Transverse colon (tissue), 4 donors: ENCODE results near the gene MISP3. TPM values are rescaled to one million over a fixed set of nuclear protein-coding genes. Genes with fewer than 3 reads are reported as not detected.
"Not testable (repeated sequence)": the region's sequence is repeated elsewhere in the genome, so short reads cannot be mapped to it uniquely, and the experiment has no call there.

Experiments
- DNase-seq: peaks from one replicate; pipeline ENCODE4 v3.0.0-alpha.2; 2019
- H3K27ac ChIP-seq, 4 donors: fragments of 200-600 bp; sonication (generic); 2 replicates each; pipeline ENCODE4 v1.5.1; 2016 to 2018; ENCODE audit warnings: inconsistent platforms in 4 of 4
- H3K27me3 ChIP-seq: fragments of 200-600 bp; sonication (generic); 2 replicates; pipeline ENCODE4 v1.5.1; 2017; ENCODE audit warnings: inconsistent platforms
- H3K36me3 ChIP-seq, 4 donors: fragments of 200-600 bp; sonication (generic); 2 replicates each; pipeline ENCODE4 v1.5.1; 2017 to 2019; ENCODE audit warnings: inconsistent platforms in 4 of 4
- H3K4me1 ChIP-seq, 4 donors: fragments of 200-600 bp; sonication (generic); 2 replicates each; pipeline ENCODE4 v1.5.1; 2017 to 2020; ENCODE audit warnings: inconsistent platforms in 4 of 4
- H3K4me3 ChIP-seq, 4 donors: fragments of 200-600 bp; sonication (generic); 1 replicate in 1 of 4; 2 replicates in 3 of 4; pipeline versions ENCODE4 v1.5.1 to v1.6.1; 2017 to 2019; ENCODE audit warnings: inconsistent platforms in 4 of 4
- H3K9me3 ChIP-seq, 2 donors: fragments of 200-600 bp; sonication (generic); 2 replicates each; pipeline ENCODE4 v1.5.1; 2017 to 2019; ENCODE audit warnings: inconsistent platforms in 2 of 2
- CTCF ChIP-seq, 5 experiments: fragments of 200-600 bp in 3 of 5; fragments of 450-650 bp in 2 of 5; sonication (generic) in 3 of 5; IDR thresholded peaks; 1 replicate in 2 of 5; 2 replicates in 3 of 5; pipeline ENCODE4 v1.5.1; 2016 to 2017; ENCODE audit warnings: antibody characterized with exemption in 5 of 5, inconsistent platforms in 3 of 5, mild to moderate bottlenecking in 2 of 5, moderate library complexity in 1 of 5
- EP300 ChIP-seq: sonication (generic); formaldehyde crosslinking; IDR thresholded peaks from one replicate; pipeline ENCODE4 v1.6.1; 2017; ENCODE audit warnings: antibody characterized with exemption, low read depth
- POLR2A ChIP-seq: fragments of 450-650 bp; IDR thresholded peaks from one replicate; pipeline ENCODE4 v1.6.1; 2016; ENCODE audit warnings: antibody characterized with exemption, mild to moderate bottlenecking, moderate library complexity
- POLR2AphosphoS5 ChIP-seq, 3 donors: sonication (generic); formaldehyde crosslinking; IDR thresholded peaks; one replicate each; pipeline ENCODE4 v1.6.1; 2016; ENCODE audit warnings: antibody characterized with exemption in 3 of 3
- WGBS, 2 donors: methylation state at CpG; one replicate each; pipeline ENCODE4 v1.1.5; 2018; ENCODE audit warnings: low coverage in 1 of 2; 5-methylcytosine and 5-hydroxymethylcytosine counted together
- in situ Hi-C, 4 donors: fragments of 200-750 bp; cut with MboI; loops; one replicate each; pipeline versions ENCODE4 v1.15.0 to v1.15.1; 2017; ENCODE audit warnings: low sequenced_read_pairs in 3 of 4, low pct_ligation_motif_present in 1 of 4, low pct_unique_long_range_greater_than_20kb in 1 of 4
- intact Hi-C: fragments of 100-400 bp; cut with DNase I; formaldehyde crosslinking; loops from one replicate; pipeline ENCODE4 v1.15.1; 2023; ENCODE audit warnings: low total_unique reads
- total RNA-seq, 4 donors: library from RNA; depleted of rRNA; stranded (reverse); fragments of >200 nt; gene quantifications; one replicate each; pipeline ENCODE4 v1.1.0, GENCODE V29; 2016

Gene MISP3
- 100 to 1,000 TPM in 1 of 4 donors, 10 to 100 TPM in 3; 23.8 to 115 (median 35.8) TPM for total RNA-seq

- H3K36me3 ChIP-seq, result no peaks in the 10 kb centered on the region
- intact Hi-C loops (loop anchor here (5.0 kb wide), 1 partner anchor 65 kb away; the partner anchor contains the start of gene ASF1B), in situ Hi-C loops (loop anchor here in 3 of 4 donors (10.0 to 25.0 kb wide), 3 partner anchors 185 to 485 kb away; partner anchors contain the start of gene NANOS3 (in 3 of the 3))
- peaks cover 11 to 48% (median 31%) of the 10 kb centered on the region in 4 donors for H3K4me1 ChIP-seq
- TF ChIP-seq EP300 (no peak), POLR2A (peak; percentile 76), CTCF (IDR thresholded peaks at IDR 0.05) (peak in 2 of 5 experiments; percentile 23 to 40), POLR2AphosphoS5 (IDR thresholded peaks at IDR 0.05) (peak; percentile 46 to 78 (median 69))
- DNase-seq, result peak; percentile 92
- WGBS, 2 donors, result 1% methylated on average over 40 of the region's 51 CpGs; no CpG with 5 or more reads in 1 of the 2 donors
- H3K4me3 ChIP-seq, result peak within 1 kb of the TSS; percentile 44 to 84 (median 70)
- H3K27me3 ChIP-seq, result no peaks in the 10 kb centered on the region
- peak within 1 kb of the TSS; percentile 95 to 98 (median 97) for H3K27ac ChIP-seq
- no peaks in the 10 kb centered on the region for H3K9me3 ChIP-seq
Measured at GRCh38 chr19:14072535-14073260, at the start of gene MISP3. Gene MISP3 (plus strand): TSS chr19:14072786. CDS start chr19:14073310, 524 bp downstream.

GRCh38 chr19:14023404-14024235, 49.0 kb upstream of the MISP3 start:
- no peaks in the 10 kb centered on the region for H3K27me3 ChIP-seq
- H3K4me3 ChIP-seq, result no peak overlapping the region
- peak overlapping the region; percentile 46 to 57 (median 48) for H3K27ac ChIP-seq
- TF ChIP-seq EP300 (no peak), CTCF (IDR thresholded peaks at IDR 0.05) (peak; percentile 32 to 65 (median 53)), POLR2A (no peak), POLR2AphosphoS5 (IDR thresholded peaks at IDR 0.05) (no peak)
- H3K36me3 ChIP-seq, result no peaks in the 10 kb centered on the region
- H3K4me1 ChIP-seq, result peaks cover 0 to 8% (median 2%) of the 10 kb centered on the region in 4 donors
- in situ Hi-C loops (no loop called here), intact Hi-C loops (no loop called here)
- no peaks in the 10 kb centered on the region for H3K9me3 ChIP-seq
- DNase-seq, result peak; percentile 73
- 51 to 60% methylated on average over 9 of the region's 9 CpGs for WGBS, 2 donors

GRCh38 chr19:14026652-14027192, 45.9 kb upstream of the MISP3 start:
- H3K27me3 ChIP-seq, H3K4me3 ChIP-seq, in situ Hi-C loops, H3K4me1 ChIP-seq, H3K27ac ChIP-seq, intact Hi-C loops, H3K36me3 ChIP-seq, H3K9me3 ChIP-seq, DNase-seq: not testable (repeated sequence)
- 92% methylated on average over 5 of the region's 5 CpGs; no CpG with 5 or more reads in 1 of the 2 donors for WGBS, 2 donors

- Histone ChIP-seq H3K27ac (no peak within 1 kb of the TSS), H3K36me3 (no peaks in the 10 kb centered on the region), H3K27me3 (no peaks in the 10 kb centered on the region), H3K4me3 (no peak within 1 kb of the TSS), H3K9me3 (no peaks in the 10 kb centered on the region), H3K4me1 (peaks cover 4 to 16% (median 12%) of the 10 kb centered on the region in 4 donors)
- intact Hi-C loops, result no loop called here
- in situ Hi-C loops, result no loop called here
- DNase-seq, result no peak
- 74 to 81% methylated on average over 10 to 24 of the region's 24 CpGs for WGBS, 2 donors
- TF ChIP-seq POLR2A (no peak), POLR2AphosphoS5 (IDR thresholded peaks at IDR 0.05) (no peak), EP300 (no peak), CTCF (IDR thresholded peaks at IDR 0.05) (no peak)
Measured at GRCh38 chr19:14027856-14028450, 44.6 kb upstream of the MISP3 start, which contains the start of gene RLN3. Gene RLN3 (plus strand): TSS chr19:14028148. CDS start chr19:14028205, 57 bp downstream.
